Skin epidermis (tissue), 12 donors: Measurements from ENCODE around the gene ERICH3.

Experiments used
- H3K27ac ChIP-seq, 21 experiments: fragments of 200-600 bp; sonication (generic) in 11 of 21; one replicate each; pipeline ENCODE4 v1.5.0; 2020; ENCODE audit warnings: mild to moderate bottlenecking in 3 of 21, inconsistent platforms in 2 of 21, moderate library complexity in 2 of 21
- H3K4me3 ChIP-seq, 7 experiments: fragments of 200-600 bp; sonication (generic) in 2 of 7; one replicate each; pipeline ENCODE4 v1.5.0; 2020; ENCODE audit warnings: inconsistent platforms in 2 of 7, mild to moderate bottlenecking in 2 of 7, moderate library complexity in 1 of 7

The ERICH3 gene

DNA sequence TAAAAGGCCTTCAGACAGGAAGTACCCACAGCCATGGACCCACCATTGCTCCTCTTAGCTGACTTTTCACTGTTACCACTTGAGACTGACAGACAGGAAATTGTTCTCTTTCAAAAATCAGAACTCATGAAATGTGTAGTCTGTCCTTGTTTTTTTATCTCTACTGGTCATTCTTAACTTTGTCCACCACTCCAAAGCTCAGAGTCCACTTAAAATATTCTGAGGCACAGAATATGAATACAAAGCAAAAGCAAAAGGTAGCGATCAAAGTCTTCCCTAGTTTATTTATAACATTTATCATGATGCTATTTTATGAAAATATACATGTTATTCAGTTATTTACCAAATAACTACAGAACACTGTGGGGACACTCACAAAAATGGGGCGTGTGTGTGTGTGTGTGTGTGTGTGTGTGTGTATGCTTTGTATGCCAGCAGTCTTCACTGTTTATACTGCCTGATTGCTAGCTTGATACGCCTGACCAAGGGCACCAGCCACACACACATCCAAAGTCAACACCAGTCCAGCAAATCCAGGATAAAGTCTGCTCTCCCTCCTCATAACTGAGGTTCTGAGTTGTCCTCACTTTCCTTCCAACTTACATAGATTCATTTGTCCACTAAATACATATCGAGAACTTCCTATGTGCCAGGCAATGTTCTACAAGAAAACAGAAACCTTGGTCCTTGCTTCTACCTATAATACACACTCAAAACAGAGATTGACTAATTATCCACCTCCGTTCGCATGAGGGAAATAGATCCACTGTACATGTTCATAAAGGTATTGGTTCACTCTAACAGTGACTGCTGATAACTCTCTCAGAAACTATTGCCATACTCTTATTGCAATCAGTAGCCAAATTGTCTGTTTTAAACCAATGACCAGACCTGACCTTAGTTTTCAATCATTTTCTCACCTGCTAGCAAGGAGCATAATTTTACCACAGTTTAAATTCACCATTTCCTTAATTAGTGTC is 79.4 kb downstream of the ERICH3 start:
- Histone ChIP-seq H3K4me3 (no peak overlapping the region), H3K27ac (no peak overlapping the region)

DNA sequence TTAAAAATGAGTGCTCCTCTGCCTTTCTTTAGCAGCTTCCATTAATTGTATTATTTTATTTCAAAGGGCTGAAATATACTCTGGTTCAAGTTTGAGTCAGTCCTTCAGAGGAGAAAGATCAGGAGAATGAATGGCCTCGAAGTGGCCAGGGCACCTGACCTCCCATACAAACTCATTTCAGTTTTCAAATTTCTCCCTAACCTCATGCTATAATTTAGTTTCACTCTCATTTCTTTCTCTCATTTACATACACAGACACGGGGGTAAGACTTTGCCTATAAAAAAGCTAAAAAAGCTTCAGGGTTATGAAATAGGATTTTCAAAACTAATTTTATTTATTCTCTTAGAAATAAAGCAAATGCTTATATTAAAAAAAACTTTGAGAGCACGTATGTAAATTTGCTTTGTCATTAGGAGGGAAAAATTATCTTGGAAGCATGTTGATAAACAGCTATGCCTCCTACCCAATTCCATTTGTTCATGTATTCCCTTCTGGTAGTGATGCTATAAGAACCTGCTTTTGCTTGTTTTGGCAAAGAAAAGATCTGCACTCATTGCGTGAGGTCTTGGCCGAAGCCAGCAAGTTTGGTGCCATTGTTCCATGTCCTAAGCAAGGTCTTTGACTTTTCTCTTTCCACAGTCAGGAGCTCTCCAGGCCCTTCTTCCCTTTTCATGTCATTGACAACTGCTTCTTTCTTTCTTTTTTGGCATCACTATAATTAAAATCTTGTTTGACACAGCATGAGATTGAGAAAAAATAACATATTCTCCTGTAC is 80.8 kb downstream of the ERICH3 start:
- Histone ChIP-seq H3K27ac (no peak overlapping the region), H3K4me3 (no peak overlapping the region)

GRCh38 chr1:74591949-74592348 is 81.6 kb downstream of the ERICH3 start:
- Histone ChIP-seq H3K4me3 (no peak overlapping the region), H3K27ac (no peak overlapping the region)

GRCh38 chr1:74590288-74590687 is 83.3 kb downstream of the ERICH3 start:
- H3K27ac ChIP-seq, result no peak overlapping the region
- H3K4me3 ChIP-seq, result no peak overlapping the region

- Histone ChIP-seq H3K27ac (no peak overlapping the region), H3K4me3 (no peak overlapping the region)
Observed at GRCh38 chr1:74587888-74588287, 85.7 kb downstream of the ERICH3 start.

- Histone ChIP-seq H3K27ac (no peak overlapping the region), H3K4me3 (no peak overlapping the region)
Observed at GRCh38 chr1:74586253-74586897, 87.2 kb downstream of the ERICH3 start.

- no peak overlapping the region for H3K4me3 ChIP-seq
- no peak overlapping the region for H3K27ac ChIP-seq
Observed at GRCh38 chr1:74584185-74584584, 89.4 kb downstream of the ERICH3 start.

- Histone ChIP-seq H3K27ac (no peak overlapping the region), H3K4me3 (no peak overlapping the region)
Observed at GRCh38 chr1:74583397-74583796, 90.2 kb downstream of the ERICH3 start.

DNA sequence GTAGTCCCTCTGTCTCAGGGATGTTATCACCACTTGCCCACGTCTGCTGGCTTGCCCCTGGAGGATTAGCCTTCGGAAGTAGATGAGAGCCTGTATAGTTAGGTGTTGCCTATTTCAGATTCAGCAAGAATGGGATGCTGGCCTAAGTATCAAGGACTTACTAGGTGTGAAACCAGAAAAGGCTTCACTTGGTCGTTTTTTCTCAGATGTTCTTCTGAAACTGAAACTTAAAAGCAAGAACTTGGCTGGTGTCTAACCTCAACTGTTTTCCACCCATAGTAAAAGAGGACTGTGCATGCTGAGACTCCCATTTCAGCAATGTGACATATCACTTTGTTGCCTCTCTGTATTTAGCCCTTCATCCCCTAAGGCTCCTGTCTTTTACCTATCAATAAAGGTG is 94.2 kb downstream of the ERICH3 start:
- Histone ChIP-seq H3K27ac (no peak overlapping the region), H3K4me3 (no peak overlapping the region)

- no peak overlapping the region for H3K4me3 ChIP-seq
- H3K27ac ChIP-seq, result no peak overlapping the region
Observed at GRCh38 chr1:74578101-74578500, 95.5 kb downstream of the ERICH3 start.

DNA sequence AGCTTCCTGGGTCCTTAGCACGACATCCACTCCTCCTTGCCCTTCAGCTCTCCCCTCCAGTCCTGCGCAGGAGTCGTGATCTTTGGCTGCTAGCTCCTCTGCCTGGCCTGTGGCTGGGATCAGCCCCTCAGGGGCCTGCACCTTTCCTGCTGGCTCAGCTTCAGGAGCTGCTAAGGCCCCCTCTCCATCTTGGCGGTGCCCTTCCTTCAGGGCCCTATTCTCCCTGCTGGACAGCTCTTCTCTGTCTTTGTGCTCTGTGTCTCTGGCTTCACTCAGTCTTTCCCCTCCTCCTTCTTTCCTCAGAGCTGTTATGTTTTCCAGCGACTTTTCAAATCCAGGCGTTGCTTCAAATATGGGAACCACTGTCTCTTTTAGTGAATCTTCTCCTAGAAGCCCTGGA is 101.7 kb downstream of the ERICH3 start:
- no peak overlapping the region for H3K4me3 ChIP-seq
- no peak overlapping the region for H3K27ac ChIP-seq

DNA sequence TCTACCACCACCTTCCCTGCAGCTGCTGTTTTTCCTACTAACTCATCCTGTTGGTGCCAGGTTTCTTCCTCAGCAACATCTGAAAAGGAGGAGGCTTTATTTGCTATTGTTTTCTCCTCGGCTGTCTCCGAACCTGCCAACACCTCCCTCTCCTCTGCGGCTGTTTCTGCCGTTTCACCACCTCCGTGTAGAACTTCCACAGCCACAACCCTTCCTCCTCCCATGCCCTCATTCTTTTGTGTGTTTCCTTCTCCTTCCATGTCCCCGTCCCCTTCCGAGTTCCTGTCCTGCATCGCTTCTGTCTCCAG is 102.1 kb downstream of the ERICH3 start:
- Histone ChIP-seq H3K4me3 (no peak overlapping the region), H3K27ac (no peak overlapping the region)

DNA sequence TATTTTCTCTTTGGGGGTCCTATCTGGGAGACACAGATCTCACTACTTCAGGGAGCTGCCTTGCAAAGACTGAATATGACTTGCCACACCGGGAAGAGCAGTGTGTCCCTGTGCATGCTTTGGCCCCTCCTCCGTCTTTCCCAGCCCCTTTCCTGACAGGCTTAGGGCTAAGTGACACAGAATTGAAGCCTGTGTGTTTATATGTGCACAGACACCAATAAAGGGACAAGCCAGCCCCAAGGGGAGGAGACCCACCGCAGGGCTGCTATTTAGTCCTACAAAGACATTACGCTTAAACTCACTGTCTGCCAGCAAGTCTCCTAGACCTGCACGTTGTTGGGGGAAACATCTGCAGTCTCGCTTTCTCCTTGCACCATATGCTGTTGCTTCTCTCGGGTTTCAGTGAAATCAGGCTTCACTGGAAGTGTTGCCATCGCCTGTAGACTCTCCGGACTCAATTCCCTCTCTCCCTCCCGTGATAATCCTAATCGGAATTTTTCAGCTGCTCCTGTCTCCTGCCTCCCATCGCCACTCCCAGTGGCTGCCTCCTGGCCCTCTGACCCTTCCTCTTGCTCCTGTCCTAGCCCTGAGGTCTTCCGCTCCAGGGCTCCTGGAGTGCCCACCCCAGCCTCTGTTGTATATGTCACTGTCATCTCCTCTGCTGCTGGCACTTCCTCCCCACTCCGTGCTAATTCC is 102.6 kb downstream of the ERICH3 start:
- no peak overlapping the region for H3K4me3 ChIP-seq

GRCh38 chr1:74549932-74550331 is 123.7 kb downstream of the ERICH3 start:
- H3K27ac ChIP-seq, result no peak overlapping the region
- no peak overlapping the region for H3K4me3 ChIP-seq

More for the DNA sequence above, 102.6 kb downstream of the ERICH3 start:
- no peak overlapping the region for H3K27ac ChIP-seq

- H3K4me3 ChIP-seq, result no peak overlapping the region
- H3K27ac ChIP-seq, result no peak overlapping the region
Observed at GRCh38 chr1:74548961-74549750, 124.4 kb downstream of the ERICH3 start.

- Histone ChIP-seq H3K27ac (no peak overlapping the region), H3K4me3 (no peak overlapping the region)
Observed at GRCh38 chr1:74545821-74546220, 127.8 kb downstream of the ERICH3 start.

DNA sequence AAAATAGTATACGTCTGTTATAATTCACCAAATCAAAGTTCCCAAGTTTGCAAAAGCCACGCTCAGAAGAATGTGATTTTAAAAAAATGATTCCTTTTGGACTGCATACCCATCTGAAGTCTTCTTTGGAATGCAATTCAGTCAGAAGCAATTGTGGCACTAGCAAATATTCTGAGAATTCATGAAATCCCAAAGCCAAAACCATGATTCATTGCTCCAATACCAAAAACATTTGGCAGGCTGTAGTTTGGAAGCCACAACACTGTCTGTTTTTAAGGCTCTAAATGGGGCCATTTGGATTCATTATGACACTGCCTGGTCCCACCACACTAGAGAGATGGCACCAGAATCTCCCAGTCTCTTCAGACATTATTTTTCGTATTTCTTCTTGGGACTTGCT is 139.4 kb downstream of the ERICH3 start:
- H3K27ac ChIP-seq, result no peak overlapping the region
- no peak overlapping the region for H3K4me3 ChIP-seq

- Histone ChIP-seq H3K4me3 (no peak overlapping the region), H3K27ac (no peak overlapping the region)
Observed at GRCh38 chr1:74531796-74532195, 141.8 kb downstream of the ERICH3 start.

DNA sequence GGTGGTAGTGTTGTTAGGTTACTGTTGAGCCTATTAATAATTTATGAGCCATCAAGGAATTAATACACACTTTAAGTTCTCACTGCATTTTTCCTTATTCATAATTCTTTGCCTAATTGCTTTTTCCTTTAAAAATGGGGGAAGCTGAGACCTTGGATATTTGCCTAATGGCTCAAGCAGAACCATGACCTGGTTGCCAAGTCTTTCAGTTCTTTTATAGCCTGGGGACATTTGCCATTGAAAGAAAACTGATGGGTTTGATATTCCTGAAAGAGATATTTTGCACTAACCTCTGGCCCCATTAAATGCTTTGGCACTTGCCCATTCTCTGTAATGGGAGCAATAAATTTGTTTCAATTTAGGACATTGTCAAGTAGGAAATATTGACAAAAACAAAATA is 142.7 kb downstream of the ERICH3 start:
- no peak overlapping the region for H3K4me3 ChIP-seq
- no peak overlapping the region for H3K27ac ChIP-seq
